SK-N-SH (cell line): Measurements from ENCODE around the gene TTC23.

Experiments
- CHD2 ChIP-seq: fragments of 150-350 bp; IDR thresholded peaks from 2 replicates; pipeline ENCODE4 v1.6.1; 2018; ENCODE audit warnings: low read length; ENCODE audit not compliant: partially characterized antibody
- EZH2phosphoT487 ChIP-seq: fragments of 200-600 bp; sonication (generic); IDR thresholded peaks from 2 replicates; pipeline ENCODE4 v1.6.1; 2017; ENCODE audit warnings: low read depth, mixed run types, mild to moderate bottlenecking, antibody characterized with exemption, moderate library complexity, borderline replicate concordance
- RAD21 ChIP-seq: IDR thresholded peaks from 2 replicates; pipeline ENCODE4 v1.6.1; 2012; ENCODE audit warnings: mild to moderate bottlenecking, low read length
- RFX5 ChIP-seq: IDR thresholded peaks from 2 replicates; pipeline ENCODE4 v1.6.1; 2012; ENCODE audit warnings: mild to moderate bottlenecking, improper control_type of control experiment, low read length
- TF ChIP-seq, protein P1 (sequence below): IDR thresholded peaks from 2 replicates; pipeline ENCODE4 v1.4.0; 2012; ENCODE audit warnings: low read depth, borderline replicate concordance
- TF ChIP-seq, protein P2 (sequence below): fragments of 150-350 bp; IDR thresholded peaks from 2 replicates; pipeline ENCODE4 v1.6.1; 2017; ENCODE audit warnings: antibody characterized with exemption, low read length, low read depth, borderline replicate concordance
- TF ChIP-seq, protein P3 (sequence below): fragments of 200-600 bp; sonication (generic); IDR thresholded peaks from 2 replicates; pipeline ENCODE4 v1.6.1; 2017; ENCODE audit warnings: antibody characterized with exemption, mild to moderate bottlenecking, moderate library complexity
- TF ChIP-seq, protein P4 (sequence below): IDR thresholded peaks from 2 replicates; pipeline ENCODE4 v1.6.1; 2012; ENCODE audit warnings: mild to moderate bottlenecking, low read depth, low read length, moderate library complexity

DNA sequence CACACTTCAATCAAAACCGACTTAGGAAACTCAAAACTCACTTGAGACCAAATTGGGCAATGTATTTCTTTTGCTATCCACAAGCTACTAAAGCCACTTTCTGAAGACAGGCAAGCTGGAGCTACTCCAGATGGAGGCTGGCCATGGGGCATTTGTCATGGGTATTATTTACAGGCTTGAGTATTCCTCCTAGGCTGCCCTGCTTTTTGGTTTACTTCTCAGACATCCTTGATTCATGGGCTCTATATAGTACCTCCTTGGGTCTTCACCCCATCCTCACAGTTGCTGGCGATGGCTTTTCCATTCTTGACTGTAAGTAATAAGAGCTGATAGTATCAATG is 163.1 kb downstream of the TTC23 start:
- TF ChIP-seq, protein P1, sequence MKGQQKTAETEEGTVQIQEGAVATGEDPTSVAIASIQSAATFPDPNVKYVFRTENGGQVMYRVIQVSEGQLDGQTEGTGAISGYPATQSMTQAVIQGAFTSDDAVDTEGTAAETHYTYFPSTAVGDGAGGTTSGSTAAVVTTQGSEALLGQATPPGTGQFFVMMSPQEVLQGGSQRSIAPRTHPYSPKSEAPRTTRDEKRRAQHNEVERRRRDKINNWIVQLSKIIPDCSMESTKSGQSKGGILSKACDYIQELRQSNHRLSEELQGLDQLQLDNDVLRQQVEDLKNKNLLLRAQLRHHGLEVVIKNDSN: no peak
- TF ChIP-seq, protein P2, sequence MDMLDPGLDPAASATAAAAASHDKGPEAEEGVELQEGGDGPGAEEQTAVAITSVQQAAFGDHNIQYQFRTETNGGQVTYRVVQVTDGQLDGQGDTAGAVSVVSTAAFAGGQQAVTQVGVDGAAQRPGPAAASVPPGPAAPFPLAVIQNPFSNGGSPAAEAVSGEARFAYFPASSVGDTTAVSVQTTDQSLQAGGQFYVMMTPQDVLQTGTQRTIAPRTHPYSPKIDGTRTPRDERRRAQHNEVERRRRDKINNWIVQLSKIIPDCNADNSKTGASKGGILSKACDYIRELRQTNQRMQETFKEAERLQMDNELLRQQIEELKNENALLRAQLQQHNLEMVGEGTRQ: no peak
- TF ChIP-seq, protein P3, sequence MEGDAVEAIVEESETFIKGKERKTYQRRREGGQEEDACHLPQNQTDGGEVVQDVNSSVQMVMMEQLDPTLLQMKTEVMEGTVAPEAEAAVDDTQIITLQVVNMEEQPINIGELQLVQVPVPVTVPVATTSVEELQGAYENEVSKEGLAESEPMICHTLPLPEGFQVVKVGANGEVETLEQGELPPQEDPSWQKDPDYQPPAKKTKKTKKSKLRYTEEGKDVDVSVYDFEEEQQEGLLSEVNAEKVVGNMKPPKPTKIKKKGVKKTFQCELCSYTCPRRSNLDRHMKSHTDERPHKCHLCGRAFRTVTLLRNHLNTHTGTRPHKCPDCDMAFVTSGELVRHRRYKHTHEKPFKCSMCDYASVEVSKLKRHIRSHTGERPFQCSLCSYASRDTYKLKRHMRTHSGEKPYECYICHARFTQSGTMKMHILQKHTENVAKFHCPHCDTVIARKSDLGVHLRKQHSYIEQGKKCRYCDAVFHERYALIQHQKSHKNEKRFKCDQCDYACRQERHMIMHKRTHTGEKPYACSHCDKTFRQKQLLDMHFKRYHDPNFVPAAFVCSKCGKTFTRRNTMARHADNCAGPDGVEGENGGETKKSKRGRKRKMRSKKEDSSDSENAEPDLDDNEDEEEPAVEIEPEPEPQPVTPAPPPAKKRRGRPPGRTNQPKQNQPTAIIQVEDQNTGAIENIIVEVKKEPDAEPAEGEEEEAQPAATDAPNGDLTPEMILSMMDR: no peak
- no peak for TF ChIP-seq CHD2
- TF ChIP-seq EZH2phosphoT487: no peak
- TF ChIP-seq RAD21: no peak
- TF ChIP-seq RFX5: no peak
- TF ChIP-seq, protein P4, sequence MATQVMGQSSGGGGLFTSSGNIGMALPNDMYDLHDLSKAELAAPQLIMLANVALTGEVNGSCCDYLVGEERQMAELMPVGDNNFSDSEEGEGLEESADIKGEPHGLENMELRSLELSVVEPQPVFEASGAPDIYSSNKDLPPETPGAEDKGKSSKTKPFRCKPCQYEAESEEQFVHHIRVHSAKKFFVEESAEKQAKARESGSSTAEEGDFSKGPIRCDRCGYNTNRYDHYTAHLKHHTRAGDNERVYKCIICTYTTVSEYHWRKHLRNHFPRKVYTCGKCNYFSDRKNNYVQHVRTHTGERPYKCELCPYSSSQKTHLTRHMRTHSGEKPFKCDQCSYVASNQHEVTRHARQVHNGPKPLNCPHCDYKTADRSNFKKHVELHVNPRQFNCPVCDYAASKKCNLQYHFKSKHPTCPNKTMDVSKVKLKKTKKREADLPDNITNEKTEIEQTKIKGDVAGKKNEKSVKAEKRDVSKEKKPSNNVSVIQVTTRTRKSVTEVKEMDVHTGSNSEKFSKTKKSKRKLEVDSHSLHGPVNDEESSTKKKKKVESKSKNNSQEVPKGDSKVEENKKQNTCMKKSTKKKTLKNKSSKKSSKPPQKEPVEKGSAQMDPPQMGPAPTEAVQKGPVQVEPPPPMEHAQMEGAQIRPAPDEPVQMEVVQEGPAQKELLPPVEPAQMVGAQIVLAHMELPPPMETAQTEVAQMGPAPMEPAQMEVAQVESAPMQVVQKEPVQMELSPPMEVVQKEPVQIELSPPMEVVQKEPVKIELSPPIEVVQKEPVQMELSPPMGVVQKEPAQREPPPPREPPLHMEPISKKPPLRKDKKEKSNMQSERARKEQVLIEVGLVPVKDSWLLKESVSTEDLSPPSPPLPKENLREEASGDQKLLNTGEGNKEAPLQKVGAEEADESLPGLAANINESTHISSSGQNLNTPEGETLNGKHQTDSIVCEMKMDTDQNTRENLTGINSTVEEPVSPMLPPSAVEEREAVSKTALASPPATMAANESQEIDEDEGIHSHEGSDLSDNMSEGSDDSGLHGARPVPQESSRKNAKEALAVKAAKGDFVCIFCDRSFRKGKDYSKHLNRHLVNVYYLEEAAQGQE: no peak
